Measurements from ENCODE around the gene MRAP2.
"Not testable (repeated sequence)": the region's sequence is repeated elsewhere in the genome, so short reads cannot be mapped to it uniquely, and the experiment has no call there.

MRAP2 gene

DNA sequence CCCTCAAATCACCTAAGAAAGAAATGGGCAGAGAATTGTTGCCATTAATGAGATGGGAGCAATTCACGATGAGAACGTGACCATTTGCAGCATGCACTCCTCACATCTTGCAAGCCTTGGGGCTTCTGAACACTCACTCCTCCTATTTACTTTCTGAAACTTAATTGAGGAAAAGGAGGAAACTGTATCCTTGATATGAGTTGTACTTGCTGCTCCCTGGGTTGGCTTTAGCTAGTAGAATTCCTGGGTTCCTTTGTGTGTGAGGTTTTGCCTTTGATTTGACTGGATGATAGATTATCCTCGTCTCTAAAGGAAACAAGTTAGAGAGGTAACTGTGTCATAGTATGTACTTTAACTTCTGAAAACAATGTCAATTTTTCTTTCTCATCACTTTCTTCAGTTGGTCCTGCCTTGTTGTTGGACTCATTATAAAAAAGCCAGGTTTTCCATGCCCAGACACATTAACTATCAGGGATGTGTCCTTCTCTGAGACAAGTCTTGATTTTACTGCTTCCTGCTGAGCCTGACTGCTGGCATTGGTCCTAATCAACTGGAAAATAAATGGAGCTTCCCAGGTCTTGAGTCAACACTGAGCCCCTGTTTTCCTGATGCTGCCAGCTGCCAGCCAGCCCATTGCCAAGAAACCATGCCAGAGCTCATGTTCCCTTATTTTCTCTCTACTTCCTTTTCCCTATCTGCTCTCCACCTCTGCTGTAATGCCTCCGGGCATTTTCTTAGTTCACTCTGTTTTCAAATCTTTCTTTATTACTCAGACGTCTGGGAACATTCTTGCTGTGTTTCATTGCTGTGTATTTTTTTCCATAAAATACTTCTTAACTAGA is 6.0 kb upstream of the MRAP2 start:
- FAIRE-seq, result no peak
- DNase-seq (ENCODE audit: insufficient read length, low spot score), result no peak

DNA sequence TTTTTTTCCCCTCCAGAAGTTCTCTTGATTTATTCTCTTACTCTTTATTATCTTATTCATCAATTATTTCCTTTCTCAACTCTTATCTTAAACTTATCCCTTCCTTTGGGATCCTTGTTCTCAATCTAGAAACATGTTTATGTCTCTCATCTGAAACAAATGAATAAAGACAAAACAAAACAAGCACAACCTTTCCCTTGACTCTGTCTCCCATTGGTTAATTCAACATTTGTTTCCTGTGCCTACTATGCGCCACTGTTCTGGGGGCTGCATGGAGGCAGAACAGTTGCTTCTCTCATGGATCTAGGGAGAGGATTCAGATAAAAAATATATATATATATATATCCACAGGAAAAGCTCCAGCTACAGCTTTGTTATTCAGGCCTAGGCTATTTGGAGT is 5.2 kb upstream of the MRAP2 start:
- no peak for TF ChIP-seq PAX5 (IDR thresholded peaks at IDR 0.05; ENCODE audit: insufficient read depth, low read length, severe bottlenecking)
- no peak for TF ChIP-seq SPI1 (IDR thresholded peaks at IDR 0.05; ENCODE audit: low read depth, low read length)
- FAIRE-seq, result no peak
- no peak for DNase-seq (ENCODE audit: insufficient read length, low spot score)

More for the DNA sequence above, 6.0 kb upstream of the MRAP2 start:
- TF ChIP-seq POU2F2 (IDR thresholded peaks at IDR 0.05; ENCODE audit: low read depth, low read length) (no peak), PAX5 (IDR thresholded peaks at IDR 0.05; ENCODE audit: insufficient read depth, low read length, severe bottlenecking) (no peak), SPI1 (IDR thresholded peaks at IDR 0.05; ENCODE audit: low read depth, low read length) (no peak)

DNA sequence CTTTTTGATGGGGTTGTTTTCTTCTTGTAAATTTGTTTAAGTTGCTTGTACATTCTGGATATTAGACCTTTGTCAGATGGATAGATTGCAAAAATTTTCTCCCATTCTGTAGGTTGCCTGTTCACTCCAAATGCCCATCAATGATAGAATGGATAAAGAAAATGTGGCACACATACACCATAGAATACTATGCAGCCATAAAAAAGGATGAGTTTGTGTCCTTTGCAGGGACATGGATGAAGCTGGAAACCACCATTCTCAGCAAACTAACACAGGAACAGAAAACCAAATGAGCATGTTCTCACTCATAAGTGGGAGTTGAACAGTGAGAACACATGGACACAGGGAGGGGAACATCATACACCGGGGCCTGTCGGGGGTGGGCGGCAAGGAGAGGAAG is 1.6 kb upstream of the MRAP2 start:
- not testable (repeated sequence) for DNase-seq (ENCODE audit: insufficient read length, low spot score); FAIRE-seq

DNA sequence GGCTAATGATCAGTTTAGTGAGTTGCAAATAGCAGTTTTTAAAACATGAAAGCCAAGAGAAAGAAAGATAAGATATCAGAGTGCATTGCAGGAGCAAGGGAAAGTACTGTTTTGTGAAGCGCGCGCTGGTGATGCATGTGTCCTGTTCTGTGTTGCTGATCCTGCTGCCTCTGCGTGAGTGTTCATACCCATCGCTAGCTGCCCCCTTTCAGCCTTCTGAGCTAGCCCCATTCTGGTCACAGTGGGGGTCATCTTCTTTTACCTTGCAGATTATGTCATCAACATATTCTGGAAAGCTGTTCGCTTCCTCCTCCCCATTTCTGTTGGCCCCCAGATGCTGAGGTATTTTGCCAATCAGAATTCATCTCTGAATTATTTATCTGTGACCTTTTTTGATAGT is 1.9 kb downstream of the MRAP2 start:
- no peak for FAIRE-seq

DNA sequence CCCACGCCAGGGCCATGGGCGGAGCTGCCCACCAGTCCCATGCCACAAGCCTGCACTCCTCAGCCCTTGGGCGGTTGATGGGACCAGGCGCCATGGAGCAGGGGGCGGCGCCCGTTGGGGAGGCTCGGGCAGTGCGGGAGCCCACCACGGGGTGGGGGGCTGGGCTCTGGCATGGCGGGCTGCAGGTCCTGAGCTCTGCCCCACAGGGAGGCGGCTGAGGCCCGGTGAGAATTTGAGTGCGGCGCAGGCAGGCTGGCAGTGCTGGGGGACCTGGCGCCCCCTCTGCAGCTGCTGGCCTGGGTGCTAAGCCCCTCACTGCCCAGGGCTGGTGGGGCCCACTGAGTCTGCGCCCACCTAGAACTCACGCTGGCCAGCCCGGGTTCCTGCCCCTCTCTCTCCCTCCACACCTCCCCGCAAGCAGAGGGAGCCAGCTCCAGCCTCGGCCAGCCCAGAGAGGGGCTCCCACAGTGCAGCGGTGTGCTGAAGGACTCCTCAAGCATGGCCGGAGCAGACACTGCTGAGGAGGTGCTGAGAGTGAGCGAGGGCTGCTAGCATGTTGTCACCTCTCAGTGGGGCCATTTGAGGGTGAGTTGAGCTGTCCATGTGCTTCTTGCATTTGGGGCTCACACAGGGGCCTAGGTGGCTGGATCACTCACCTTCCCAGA is 4.0 kb downstream of the MRAP2 start:
- no peak for TF ChIP-seq POLR2A (IDR thresholded peaks at IDR 0.05; ENCODE audit: low read depth, low read length)
- no peak for TF ChIP-seq PAX5 (IDR thresholded peaks at IDR 0.05; ENCODE audit: insufficient read depth, low read length, severe bottlenecking)
- TF ChIP-seq TAF1 (IDR thresholded peaks at IDR 0.05; ENCODE audit: low read depth, low read length), result no peak
- no peak for TF ChIP-seq POU2F2 (IDR thresholded peaks at IDR 0.05; ENCODE audit: low read depth, low read length)
- no peak for TF ChIP-seq SPI1 (IDR thresholded peaks at IDR 0.05; ENCODE audit: low read depth, low read length)
- no peak for TF ChIP-seq POLR2AphosphoS5 (IDR thresholded peaks at IDR 0.05; ENCODE audit: low read depth, low read length)
- no peak for FAIRE-seq
- DNase-seq (ENCODE audit: insufficient read length, low spot score), result no peak

More for the DNA sequence above, 1.9 kb downstream of the MRAP2 start:
- no peak for TF ChIP-seq SPI1 (IDR thresholded peaks at IDR 0.05; ENCODE audit: low read depth, low read length)
- TF ChIP-seq POLR2AphosphoS5 (IDR thresholded peaks at IDR 0.05; ENCODE audit: low read depth, low read length), result no peak
- TF ChIP-seq POLR2A (IDR thresholded peaks at IDR 0.05; ENCODE audit: low read depth, low read length), result no peak
- no peak for TF ChIP-seq TAF1 (IDR thresholded peaks at IDR 0.05; ENCODE audit: low read depth, low read length)
- TF ChIP-seq PAX5 (IDR thresholded peaks at IDR 0.05; ENCODE audit: insufficient read depth, low read length, severe bottlenecking), result no peak
- TF ChIP-seq POU2F2 (IDR thresholded peaks at IDR 0.05; ENCODE audit: low read depth, low read length), result no peak
- no peak for DNase-seq (ENCODE audit: insufficient read length, low spot score)

DNA sequence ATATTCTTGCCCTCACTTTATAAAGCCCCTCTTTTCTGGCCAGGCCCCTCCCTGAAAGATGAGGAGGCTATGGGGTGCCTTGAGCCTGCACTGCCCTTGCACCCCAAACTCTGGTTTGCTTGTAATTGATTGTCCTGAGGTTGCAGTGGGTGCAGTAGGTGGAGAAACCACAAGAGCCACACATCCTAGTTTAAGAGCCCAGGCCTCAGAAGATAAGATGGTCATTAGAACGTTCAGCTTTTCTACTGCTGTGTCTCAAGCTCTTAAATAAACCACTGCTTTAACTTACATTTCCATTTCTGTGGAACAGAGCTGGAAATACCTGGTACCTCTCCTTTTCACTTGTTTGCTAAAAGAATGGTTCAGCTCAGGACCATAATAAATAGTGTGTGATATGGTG is 9.0 kb downstream of the MRAP2 start:
- no peak for FAIRE-seq
- DNase-seq (ENCODE audit: insufficient read length, low spot score), result no peak
- TF ChIP-seq TAF1 (IDR thresholded peaks at IDR 0.05; ENCODE audit: low read depth, low read length) (no peak), POLR2AphosphoS5 (IDR thresholded peaks at IDR 0.05; ENCODE audit: low read depth, low read length) (no peak), POLR2A (IDR thresholded peaks at IDR 0.05; ENCODE audit: low read depth, low read length) (no peak), PAX5 (IDR thresholded peaks at IDR 0.05; ENCODE audit: insufficient read depth, low read length, severe bottlenecking) (no peak), POU2F2 (IDR thresholded peaks at IDR 0.05; ENCODE audit: low read depth, low read length) (no peak), SPI1 (IDR thresholded peaks at IDR 0.05; ENCODE audit: low read depth, low read length) (no peak)

DNA sequence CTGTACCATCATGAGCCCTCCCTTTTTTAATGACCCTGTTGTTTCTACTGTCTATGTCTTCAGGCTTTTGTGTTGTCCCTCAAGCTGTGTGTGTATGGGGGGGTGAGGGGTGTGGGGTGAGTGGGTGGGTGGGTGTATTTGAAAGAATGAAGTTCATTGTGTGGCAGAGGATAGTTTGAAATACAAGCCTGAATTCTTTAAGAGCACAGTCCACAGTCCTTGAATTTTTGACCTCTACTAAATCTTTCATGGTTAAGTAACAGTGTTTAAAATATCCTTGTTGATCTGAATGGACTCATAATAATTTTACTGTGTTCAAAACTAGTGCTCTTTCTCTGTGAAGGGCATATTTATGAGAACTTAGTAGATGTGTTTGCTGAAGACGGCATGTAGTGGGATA is 10.0 kb downstream of the MRAP2 start:
- TF ChIP-seq TAF1 (IDR thresholded peaks at IDR 0.05; ENCODE audit: low read depth, low read length), result no peak
- TF ChIP-seq POU2F2 (IDR thresholded peaks at IDR 0.05; ENCODE audit: low read depth, low read length), result no peak
- no peak for TF ChIP-seq POLR2A (IDR thresholded peaks at IDR 0.05; ENCODE audit: low read depth, low read length)
- TF ChIP-seq PAX5 (IDR thresholded peaks at IDR 0.05; ENCODE audit: insufficient read depth, low read length, severe bottlenecking), result no peak
- no peak for TF ChIP-seq POLR2AphosphoS5 (IDR thresholded peaks at IDR 0.05; ENCODE audit: low read depth, low read length)
- no peak for TF ChIP-seq SPI1 (IDR thresholded peaks at IDR 0.05; ENCODE audit: low read depth, low read length)
- DNase-seq (ENCODE audit: insufficient read length, low spot score) (no peak), FAIRE-seq (no peak)

DNA sequence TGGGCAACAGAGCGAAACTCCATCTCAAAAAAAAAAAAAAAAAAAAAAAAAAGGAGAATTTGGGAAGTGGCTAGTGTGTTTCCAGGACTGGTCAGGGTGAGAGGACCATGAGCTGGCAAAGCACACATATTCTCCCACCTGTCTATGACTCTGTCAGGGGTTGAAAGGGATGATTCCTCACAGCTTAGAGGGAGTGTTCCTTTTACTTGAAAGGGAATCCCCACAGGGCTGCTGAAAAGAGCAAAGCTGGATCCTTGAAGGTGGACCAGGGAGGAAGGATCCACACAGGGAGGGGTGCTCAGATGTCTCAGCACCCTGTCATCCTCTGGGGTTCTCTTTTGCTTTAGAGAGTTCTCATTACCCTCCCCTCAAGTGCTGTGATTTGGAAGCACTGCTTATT is 13.2 kb downstream of the MRAP2 start:
- no peak for FAIRE-seq
- no peak for DNase-seq (ENCODE audit: insufficient read length, low spot score)
- TF ChIP-seq PAX5 (IDR thresholded peaks at IDR 0.05; ENCODE audit: insufficient read depth, low read length, severe bottlenecking), result no peak
- no peak for TF ChIP-seq SPI1 (IDR thresholded peaks at IDR 0.05; ENCODE audit: low read depth, low read length)
- no peak for TF ChIP-seq TAF1 (IDR thresholded peaks at IDR 0.05; ENCODE audit: low read depth, low read length)
- TF ChIP-seq POU2F2 (IDR thresholded peaks at IDR 0.05; ENCODE audit: low read depth, low read length), result no peak
- TF ChIP-seq POLR2AphosphoS5 (IDR thresholded peaks at IDR 0.05; ENCODE audit: low read depth, low read length), result no peak
- no peak for TF ChIP-seq POLR2A (IDR thresholded peaks at IDR 0.05; ENCODE audit: low read depth, low read length)

DNA sequence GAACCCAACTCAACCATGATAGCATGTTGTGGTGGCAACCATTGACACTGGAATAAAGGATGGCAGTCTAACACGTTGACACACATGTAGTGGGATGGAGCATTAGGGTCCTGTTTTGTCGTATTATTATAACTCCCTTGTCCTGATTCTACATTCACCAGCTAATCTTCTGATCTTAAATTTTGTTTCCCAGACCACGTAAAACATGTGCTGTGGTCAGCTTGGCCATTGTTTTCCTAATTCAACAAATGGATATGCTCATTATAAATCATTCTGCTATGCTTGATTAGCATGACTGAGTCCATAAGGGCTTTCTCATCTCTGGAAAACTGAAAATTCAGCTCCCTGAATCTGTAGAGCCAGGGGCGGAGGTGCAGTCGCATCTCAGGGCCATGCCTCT is 15.0 kb downstream of the MRAP2 start:
- DNase-seq (ENCODE audit: insufficient read length, low spot score) (no peak), FAIRE-seq (no peak)

DNA sequence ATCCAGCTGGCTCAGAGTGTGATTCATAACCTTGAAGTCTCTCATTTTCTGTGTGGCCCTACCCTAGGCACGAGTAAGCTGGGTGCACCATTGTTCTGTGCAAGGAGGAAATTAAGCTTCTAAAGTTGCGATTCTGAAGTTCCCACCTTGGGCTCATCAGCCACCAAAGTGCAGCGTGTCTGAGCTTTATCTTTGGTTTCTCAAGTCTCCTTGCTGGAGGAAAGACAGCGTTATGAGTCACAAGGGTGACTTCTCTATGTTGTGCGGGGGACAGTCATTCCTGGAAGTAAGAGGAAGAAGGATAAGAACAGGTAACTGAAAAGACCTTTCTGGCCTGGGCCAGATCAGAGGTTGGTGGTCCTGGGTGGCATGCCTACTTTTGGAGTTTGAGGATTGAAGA is 16.8 kb downstream of the MRAP2 start:
- FAIRE-seq, result no peak

More for the DNA sequence above, 15.0 kb downstream of the MRAP2 start:
- TF ChIP-seq POLR2AphosphoS5 (IDR thresholded peaks at IDR 0.05; ENCODE audit: low read depth, low read length), result no peak
- TF ChIP-seq TAF1 (IDR thresholded peaks at IDR 0.05; ENCODE audit: low read depth, low read length), result no peak
- TF ChIP-seq POLR2A (IDR thresholded peaks at IDR 0.05; ENCODE audit: low read depth, low read length), result no peak
- TF ChIP-seq SPI1 (IDR thresholded peaks at IDR 0.05; ENCODE audit: low read depth, low read length), result no peak
- no peak for TF ChIP-seq POU2F2 (IDR thresholded peaks at IDR 0.05; ENCODE audit: low read depth, low read length)
- TF ChIP-seq PAX5 (IDR thresholded peaks at IDR 0.05; ENCODE audit: insufficient read depth, low read length, severe bottlenecking), result no peak

More for the DNA sequence above, 16.8 kb downstream of the MRAP2 start:
- TF ChIP-seq POU2F2 (IDR thresholded peaks at IDR 0.05; ENCODE audit: low read depth, low read length), result no peak
- TF ChIP-seq PAX5 (IDR thresholded peaks at IDR 0.05; ENCODE audit: insufficient read depth, low read length, severe bottlenecking), result no peak
- DNase-seq (ENCODE audit: insufficient read length, low spot score), result no peak
